Stomach (tissue), 4 donors: ENCODE measurements around the gene MAPK8IP2.

Experiments
- EP300 ChIP-seq: sonication (generic); formaldehyde crosslinking; IDR thresholded peaks from one replicate; pipeline ENCODE4 v1.6.1; 2017; ENCODE audit warnings: antibody characterized with exemption
- TF ChIP-seq, protein P1 (sequence below), 7 experiments: fragments of 450-650 bp in 4 of 7; fragments of 200-600 bp in 3 of 7; sonication (generic) in 3 of 7; IDR thresholded peaks; one replicate each; pipeline ENCODE4 v1.5.1; 2016 to 2019; ENCODE audit warnings: antibody characterized with exemption in 7 of 7, control low read depth in 2 of 7, mild to moderate bottlenecking in 1 of 7

DNA sequence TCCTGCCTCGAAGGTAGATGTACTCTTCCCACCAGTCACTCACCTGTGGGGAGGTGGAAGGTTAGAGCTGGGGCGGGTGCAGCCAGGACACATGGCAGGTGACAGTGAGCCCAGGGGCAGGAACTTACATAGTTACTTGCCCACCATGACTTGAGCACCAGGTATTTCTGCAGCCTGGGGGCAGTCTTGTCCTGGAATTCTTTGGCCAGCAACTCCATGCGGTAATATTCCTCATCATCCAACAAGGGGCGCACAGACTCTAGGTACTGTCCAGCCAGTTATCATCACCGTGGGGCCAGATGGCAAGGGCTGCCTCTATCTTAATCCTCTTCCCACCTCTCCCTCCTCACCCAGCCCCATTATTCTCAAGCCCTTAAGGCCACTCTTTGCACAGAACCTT is 24.5 kb upstream of the MAPK8IP2 start:
- TF ChIP-seq, protein P1, sequence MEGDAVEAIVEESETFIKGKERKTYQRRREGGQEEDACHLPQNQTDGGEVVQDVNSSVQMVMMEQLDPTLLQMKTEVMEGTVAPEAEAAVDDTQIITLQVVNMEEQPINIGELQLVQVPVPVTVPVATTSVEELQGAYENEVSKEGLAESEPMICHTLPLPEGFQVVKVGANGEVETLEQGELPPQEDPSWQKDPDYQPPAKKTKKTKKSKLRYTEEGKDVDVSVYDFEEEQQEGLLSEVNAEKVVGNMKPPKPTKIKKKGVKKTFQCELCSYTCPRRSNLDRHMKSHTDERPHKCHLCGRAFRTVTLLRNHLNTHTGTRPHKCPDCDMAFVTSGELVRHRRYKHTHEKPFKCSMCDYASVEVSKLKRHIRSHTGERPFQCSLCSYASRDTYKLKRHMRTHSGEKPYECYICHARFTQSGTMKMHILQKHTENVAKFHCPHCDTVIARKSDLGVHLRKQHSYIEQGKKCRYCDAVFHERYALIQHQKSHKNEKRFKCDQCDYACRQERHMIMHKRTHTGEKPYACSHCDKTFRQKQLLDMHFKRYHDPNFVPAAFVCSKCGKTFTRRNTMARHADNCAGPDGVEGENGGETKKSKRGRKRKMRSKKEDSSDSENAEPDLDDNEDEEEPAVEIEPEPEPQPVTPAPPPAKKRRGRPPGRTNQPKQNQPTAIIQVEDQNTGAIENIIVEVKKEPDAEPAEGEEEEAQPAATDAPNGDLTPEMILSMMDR (IDR thresholded peaks at IDR 0.05), result peak in 1 of 7 experiments; percentile 25
- no peak for TF ChIP-seq EP300
